Astrocyte (in vitro differentiated cells and primary cell): ENCODE measurements around the gene CACNA1C. TPM values are rescaled to one million over a fixed set of nuclear protein-coding genes. Genes with fewer than 3 reads are reported as not detected.

Source experiments
- DNase-seq: peaks from one replicate; pipeline ENCODE4 v3.0.0-alpha.2; 2010; ENCODE audit warnings: low read depth
- FAIRE-seq: peaks from 2 replicates; lab custom pipeline; 2011; peaks lifted over from hg19 to GRCh38; lab: Jason Lieb, UNC
- H2AFZ ChIP-seq: 2 replicates; pipeline ENCODE4 v1.6.0; 2012; ENCODE audit warnings: low read depth, low read length, inconsistent platforms
- H3K27ac ChIP-seq: 2 replicates; pipeline ENCODE4 v1.5.1; 2011; ENCODE audit warnings: low read depth, low read length, inconsistent platforms
- H3K27me3 ChIP-seq: 2 replicates; pipeline ENCODE4 v1.6.0; 2011; ENCODE audit warnings: low read length, inconsistent platforms; ENCODE audit not compliant: insufficient read depth
- H3K36me3 ChIP-seq: 2 replicates; pipeline ENCODE4 v1.5.1; 2011; ENCODE audit warnings: low read length, inconsistent platforms; ENCODE audit not compliant: insufficient read depth
- H3K4me1 ChIP-seq: 2 replicates; pipeline ENCODE4 v1.5.1; 2011; ENCODE audit warnings: low read length, inconsistent platforms; ENCODE audit not compliant: insufficient read depth
- H3K4me2 ChIP-seq: 2 replicates; pipeline ENCODE4 v1.6.0; 2012; ENCODE audit warnings: low read length, inconsistent platforms
- H3K4me3 ChIP-seq: 2 replicates; pipeline ENCODE4 v1.5.1; 2011; ENCODE audit warnings: low read depth, mild to moderate bottlenecking, low read length, inconsistent platforms; ENCODE audit not compliant: insufficient read depth
- H3K79me2 ChIP-seq: 2 replicates; pipeline ENCODE4 v1.6.0; 2012; ENCODE audit warnings: mild to moderate bottlenecking, low read length, inconsistent platforms; ENCODE audit not compliant: insufficient read depth
- H3K9ac ChIP-seq: 2 replicates; pipeline ENCODE4 v1.6.0; 2012; ENCODE audit warnings: mild to moderate bottlenecking, low read length, inconsistent platforms
- H3K9me3 ChIP-seq: 2 replicates; pipeline ENCODE4 v1.5.1; 2012; ENCODE audit warnings: low read depth, mild to moderate bottlenecking, low read length, inconsistent platforms; ENCODE audit not compliant: insufficient read depth
- H4K20me1 ChIP-seq: 2 replicates; pipeline ENCODE4 v1.6.0; 2012; ENCODE audit warnings: low read length, inconsistent platforms; ENCODE audit not compliant: insufficient read depth
- H3K27ac Mint-ChIP-seq: one replicate; pipeline ENCODE4 v1.8.0; 2021; ENCODE audit warnings: mild to moderate bottlenecking, mixed read lengths; ENCODE audit not compliant: unreplicated experiment
- H3K27me3 Mint-ChIP-seq: one replicate; pipeline ENCODE4 v1.8.0; 2021; ENCODE audit warnings: low read depth, mixed read lengths; ENCODE audit not compliant: unreplicated experiment
- H3K36me3 Mint-ChIP-seq: one replicate; pipeline ENCODE4 v1.8.0; 2021; ENCODE audit warnings: low read depth, mixed read lengths; ENCODE audit not compliant: unreplicated experiment
- H3K4me1 Mint-ChIP-seq: one replicate; pipeline ENCODE4 v1.8.0; 2021; ENCODE audit warnings: low read depth, mixed read lengths; ENCODE audit not compliant: unreplicated experiment
- H3K4me3 Mint-ChIP-seq: one replicate; pipeline ENCODE4 v1.8.0; 2021; ENCODE audit warnings: mild to moderate bottlenecking, moderate library complexity, mixed read lengths; ENCODE audit not compliant: unreplicated experiment
- H3K9me3 Mint-ChIP-seq: one replicate; pipeline ENCODE4 v1.8.0; 2021; ENCODE audit warnings: mild to moderate bottlenecking, mixed read lengths; ENCODE audit not compliant: unreplicated experiment
- CTCF ChIP-seq: IDR thresholded peaks from 2 replicates; pipeline ENCODE4 v1.5.1; 2011; ENCODE audit warnings: low read depth, mild to moderate bottlenecking, inconsistent platforms, low read length, moderate library complexity; ENCODE audit not compliant: insufficient read depth
- EZH2 ChIP-seq: IDR thresholded peaks from 2 replicates; pipeline ENCODE4 v1.6.1; 2012; ENCODE audit warnings: mild to moderate bottlenecking, low read length, inconsistent platforms; ENCODE audit not compliant: insufficient read depth
- total RNA-seq: library from RNA; stranded (reverse); gene quantifications from 2 replicates; pipeline ENCODE4 v1.2.1, GENCODE V29; 2021

CACNA1C gene
- total RNA-seq, 1 donor from 2014 or later = 2.1 TPM

DNA sequence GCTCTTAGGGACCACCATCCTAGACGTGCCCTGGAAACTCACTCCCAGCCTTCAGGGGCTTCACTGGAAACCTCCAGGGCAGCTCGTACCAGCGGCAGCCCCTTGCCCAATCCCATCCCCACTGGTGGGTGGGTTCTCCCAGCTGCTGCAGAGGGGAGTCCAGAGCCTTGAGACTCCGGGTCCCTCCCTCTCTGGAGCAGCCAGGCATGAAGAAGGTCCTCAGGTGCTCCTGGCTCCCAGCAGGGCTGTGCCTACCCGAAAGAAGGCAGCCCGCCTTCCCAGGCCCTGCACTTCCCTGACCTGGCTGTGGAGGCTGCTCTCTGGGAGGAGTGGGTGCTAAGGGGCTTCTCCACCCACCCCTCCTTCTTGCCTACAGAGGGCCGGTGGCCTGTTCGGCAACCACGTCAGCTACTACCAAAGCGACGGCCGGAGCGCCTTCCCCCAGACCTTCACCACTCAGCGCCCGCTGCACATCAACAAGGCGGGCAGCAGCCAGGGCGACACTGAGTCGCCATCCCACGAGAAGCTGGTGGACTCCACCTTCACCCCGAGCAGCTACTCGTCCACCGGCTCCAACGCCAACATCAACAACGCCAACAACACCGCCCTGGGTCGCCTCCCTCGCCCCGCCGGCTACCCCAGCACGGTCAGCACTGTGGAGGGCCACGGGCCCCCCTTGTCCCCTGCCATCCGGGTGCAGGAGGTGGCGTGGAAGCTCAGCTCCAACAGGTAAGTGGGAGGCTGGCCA is 626.5 kb downstream of the CACNA1C start:
- TF ChIP-seq EZH2 = no peak
- TF ChIP-seq CTCF = no peak
- H3K4me1 ChIP-seq = no peaks in the 10 kb centered on the region
- no peaks in the 10 kb centered on the region for H3K79me2 ChIP-seq
- no peak overlapping the region for H3K27ac ChIP-seq
- Mint-ChIP-seq H3K4me1 (no peaks in the 10 kb centered on the region), H3K9me3 (peaks cover under 1% of the 10 kb centered on the region), H3K27ac (no peak overlapping the region), H3K27me3 (peaks cover 25% of the 10 kb centered on the region), H3K36me3 (no peaks in the 10 kb centered on the region), H3K4me3 (no peak overlapping the region)
- no peak overlapping the region for H2AFZ ChIP-seq
- H3K9me3 ChIP-seq = no peaks in the 10 kb centered on the region
- H3K4me2 ChIP-seq = no peak overlapping the region
- no peak overlapping the region for H3K9ac ChIP-seq
- FAIRE-seq = no peak
- no peaks in the 10 kb centered on the region for H3K36me3 ChIP-seq
- H3K4me3 ChIP-seq = no peak overlapping the region
- no peak for DNase-seq
- no peaks in the 10 kb centered on the region for H3K27me3 ChIP-seq
- no peaks in the 10 kb centered on the region for H4K20me1 ChIP-seq

DNA sequence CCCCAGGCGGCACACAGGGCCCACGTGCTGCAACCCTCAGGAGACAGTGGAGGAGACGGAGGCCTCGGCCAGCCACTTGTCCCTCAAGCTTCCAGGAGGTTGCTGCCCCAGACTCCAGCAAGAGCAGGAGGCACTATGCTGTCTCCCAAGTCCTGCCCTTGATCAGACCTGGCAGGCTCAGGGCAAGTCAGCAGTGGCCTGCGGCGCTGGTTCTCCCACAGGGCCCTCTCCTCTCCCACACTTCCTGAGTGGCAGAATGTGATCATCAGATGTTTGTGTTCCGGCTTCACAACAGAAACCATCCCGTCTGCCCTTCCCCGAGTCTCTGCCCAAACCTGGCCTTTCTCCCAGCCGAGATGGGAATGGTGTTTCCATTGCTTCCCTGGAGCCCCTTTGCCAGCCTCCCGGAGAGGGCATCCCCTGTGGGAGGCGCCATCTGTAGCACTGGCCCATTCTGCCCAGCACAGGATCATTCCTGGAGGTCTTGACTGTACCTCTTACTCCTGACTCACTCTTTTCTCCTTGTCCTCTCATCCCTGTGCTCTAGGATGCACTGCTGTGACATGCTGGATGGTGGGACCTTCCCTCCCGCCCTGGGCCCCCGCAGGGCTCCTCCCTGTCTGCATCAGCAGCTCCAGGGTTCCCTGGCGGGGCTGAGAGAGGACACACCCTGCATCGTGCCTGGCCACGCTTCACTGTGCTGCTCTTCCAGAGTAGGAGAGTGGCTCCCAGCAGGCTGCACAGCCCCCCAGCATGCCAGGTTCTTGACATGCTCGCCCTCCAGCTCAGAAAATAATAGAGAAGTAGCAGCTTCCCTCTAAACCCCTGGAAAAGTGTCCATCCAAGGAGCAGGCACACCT is 627.3 kb downstream of the CACNA1C start:
- Histone ChIP-seq H3K4me2 (no peak overlapping the region), H3K36me3 (no peaks in the 10 kb centered on the region), H3K79me2 (no peaks in the 10 kb centered on the region), H3K4me1 (no peaks in the 10 kb centered on the region), H3K4me3 (no peak overlapping the region), H3K27me3 (no peaks in the 10 kb centered on the region), H3K9me3 (no peaks in the 10 kb centered on the region), H4K20me1 (no peaks in the 10 kb centered on the region), H3K27ac (no peak overlapping the region), H2AFZ (no peak overlapping the region), H3K9ac (no peak overlapping the region)
- FAIRE-seq (no peak), DNase-seq (no peak)
- Mint-ChIP-seq H3K27ac (no peak overlapping the region), H3K27me3 (peaks cover 28% of the 10 kb centered on the region), H3K4me3 (no peak overlapping the region), H3K36me3 (no peaks in the 10 kb centered on the region), H3K4me1 (no peaks in the 10 kb centered on the region), H3K9me3 (peaks cover 2% of the 10 kb centered on the region)
- no peak for TF ChIP-seq EZH2
- no peak for TF ChIP-seq CTCF

DNA sequence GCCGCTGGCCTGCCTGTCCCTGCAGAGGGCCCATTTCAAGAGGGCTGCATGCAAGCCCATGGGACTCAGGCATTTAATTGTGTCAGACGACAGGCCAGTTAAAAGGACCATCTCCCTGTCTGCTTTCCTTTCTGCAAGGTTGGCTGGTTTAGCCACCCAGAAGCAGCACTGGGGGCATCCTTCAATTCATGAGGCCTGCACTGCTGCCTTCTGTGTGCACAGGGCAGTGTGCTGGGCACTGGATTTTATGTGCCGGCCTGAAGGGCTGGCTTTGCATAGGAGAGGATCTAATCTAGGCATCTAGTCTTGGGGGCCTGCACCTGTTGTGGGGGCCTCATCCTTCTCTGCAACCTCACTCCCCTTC is 627.9 kb downstream of the CACNA1C start:
- Mint-ChIP-seq H3K27ac (no peak overlapping the region), H3K4me3 (no peak overlapping the region), H3K9me3 (peaks cover 2% of the 10 kb centered on the region), H3K27me3 (peaks cover 28% of the 10 kb centered on the region), H3K36me3 (no peaks in the 10 kb centered on the region), H3K4me1 (no peaks in the 10 kb centered on the region)
- Histone ChIP-seq H3K9ac (no peak overlapping the region), H3K27ac (no peak overlapping the region), H3K79me2 (no peaks in the 10 kb centered on the region), H3K27me3 (no peaks in the 10 kb centered on the region), H4K20me1 (no peaks in the 10 kb centered on the region), H3K4me2 (no peak overlapping the region), H2AFZ (no peak overlapping the region), H3K36me3 (no peaks in the 10 kb centered on the region), H3K9me3 (no peaks in the 10 kb centered on the region), H3K4me1 (no peaks in the 10 kb centered on the region), H3K4me3 (no peak overlapping the region)
- no peak for DNase-seq
- no peak for FAIRE-seq
- TF ChIP-seq EZH2 (no peak), CTCF (no peak)
